ENCODE measurements around the gene PSME1. TPM values are rescaled to one million over a fixed set of nuclear protein-coding genes. Genes with fewer than 3 reads are reported as not detected.
A peak's percentile ranks its signal among the peaks of the same experiment; 100 is the strongest.

Gene PSME1
- total RNA-seq, 4 donors from 2014 or later = 81.0 to 175 (median 131) TPM

DNA sequence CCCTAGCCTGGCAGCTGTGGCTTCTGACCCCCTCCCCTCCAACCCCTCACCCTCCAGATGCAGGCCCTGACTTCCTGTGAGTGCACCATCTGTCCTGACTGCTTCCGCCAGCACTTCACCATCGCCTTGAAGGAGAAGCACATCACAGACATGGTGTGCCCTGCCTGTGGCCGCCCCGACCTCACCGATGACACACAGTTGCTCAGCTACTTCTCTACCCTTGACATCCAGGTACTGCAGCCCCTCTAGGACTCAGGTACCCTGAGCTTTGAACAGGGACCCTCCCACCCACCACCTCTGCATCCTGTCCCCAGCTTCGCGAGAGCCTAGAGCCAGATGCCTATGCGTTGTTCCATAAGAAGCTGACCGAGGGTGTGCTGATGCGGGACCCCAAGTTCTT, 19.1 kb downstream of the PSME1 start:
- intact Hi-C loops (cut with DNase I; ENCODE audit: low total_unique reads) = no loop called here
- no peak overlapping the region for H3K27ac ChIP-seq
- H3K4me3 ChIP-seq = no peak overlapping the region
- TF ChIP-seq, protein P1, sequence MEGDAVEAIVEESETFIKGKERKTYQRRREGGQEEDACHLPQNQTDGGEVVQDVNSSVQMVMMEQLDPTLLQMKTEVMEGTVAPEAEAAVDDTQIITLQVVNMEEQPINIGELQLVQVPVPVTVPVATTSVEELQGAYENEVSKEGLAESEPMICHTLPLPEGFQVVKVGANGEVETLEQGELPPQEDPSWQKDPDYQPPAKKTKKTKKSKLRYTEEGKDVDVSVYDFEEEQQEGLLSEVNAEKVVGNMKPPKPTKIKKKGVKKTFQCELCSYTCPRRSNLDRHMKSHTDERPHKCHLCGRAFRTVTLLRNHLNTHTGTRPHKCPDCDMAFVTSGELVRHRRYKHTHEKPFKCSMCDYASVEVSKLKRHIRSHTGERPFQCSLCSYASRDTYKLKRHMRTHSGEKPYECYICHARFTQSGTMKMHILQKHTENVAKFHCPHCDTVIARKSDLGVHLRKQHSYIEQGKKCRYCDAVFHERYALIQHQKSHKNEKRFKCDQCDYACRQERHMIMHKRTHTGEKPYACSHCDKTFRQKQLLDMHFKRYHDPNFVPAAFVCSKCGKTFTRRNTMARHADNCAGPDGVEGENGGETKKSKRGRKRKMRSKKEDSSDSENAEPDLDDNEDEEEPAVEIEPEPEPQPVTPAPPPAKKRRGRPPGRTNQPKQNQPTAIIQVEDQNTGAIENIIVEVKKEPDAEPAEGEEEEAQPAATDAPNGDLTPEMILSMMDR (IDR thresholded peaks at IDR 0.05) = no peak
- TF ChIP-seq POLR2A (IDR thresholded peaks at IDR 0.05) = no peak
- H3K9me3 ChIP-seq = no peaks in the 10 kb centered on the region
- H3K4me1 ChIP-seq = no peaks in the 10 kb centered on the region
- H3K36me3 ChIP-seq = no peaks in the 10 kb centered on the region
- H3K27me3 ChIP-seq = no peaks in the 10 kb centered on the region
- DNase-seq = no peak

DNA sequence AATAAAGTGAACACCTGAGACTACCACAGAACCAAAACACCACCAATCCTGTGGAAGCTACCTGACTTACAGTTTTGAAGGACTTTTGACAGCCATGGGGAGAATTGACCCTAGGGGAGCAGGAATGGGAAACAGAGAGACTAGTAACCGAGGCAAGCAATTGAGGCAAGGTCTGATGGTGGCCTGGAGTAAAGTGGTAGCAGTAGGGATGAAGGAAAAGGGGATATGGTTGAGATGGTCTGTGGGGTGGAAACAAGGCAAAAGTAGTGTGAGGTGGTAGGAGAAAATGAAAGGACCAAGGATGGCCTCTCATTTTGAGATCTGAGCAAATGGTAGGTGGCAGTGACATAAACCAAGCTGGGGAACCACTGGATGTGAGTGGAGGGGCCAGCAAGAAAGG, 20.8 kb downstream of the PSME1 start:
- Histone ChIP-seq H3K9me3 (no peaks in the 10 kb centered on the region), H3K4me1 (peaks cover 0 to 3% of the 10 kb centered on the region in 2 donors), H3K27ac (no peak overlapping the region), H3K36me3 (no peaks in the 10 kb centered on the region), H3K4me3 (no peak overlapping the region), H3K27me3 (no peaks in the 10 kb centered on the region)
- intact Hi-C loops (cut with DNase I; ENCODE audit: low total_unique reads) = no loop called here
- no peak for DNase-seq
- no peak for TF ChIP-seq POLR2A (IDR thresholded peaks at IDR 0.05)
- TF ChIP-seq, protein P1 (IDR thresholded peaks at IDR 0.05) = no peak

DNA sequence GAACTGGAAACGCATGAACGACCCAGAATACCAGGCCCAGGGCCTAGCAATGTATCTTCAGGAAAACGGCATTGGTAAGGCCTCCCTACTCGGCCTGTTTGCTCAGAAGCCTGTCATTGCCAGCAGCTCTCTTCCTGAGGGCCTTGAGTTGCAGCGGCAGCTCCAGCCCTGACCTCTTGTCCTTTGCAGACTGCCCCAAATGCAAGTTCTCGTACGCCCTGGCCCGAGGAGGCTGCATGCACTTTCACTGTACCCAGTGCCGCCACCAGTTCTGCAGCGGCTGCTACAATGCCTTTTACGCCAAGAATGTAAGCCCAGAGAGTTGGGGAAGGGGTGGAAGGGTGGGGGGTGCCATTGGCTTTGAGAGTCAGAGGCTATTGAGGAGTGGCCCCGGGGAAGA, 21.3 kb downstream of the PSME1 start:
- H3K27me3 ChIP-seq = no peaks in the 10 kb centered on the region
- no peak overlapping the region for H3K27ac ChIP-seq
- DNase-seq = peak in 1 of 2 donors; percentile 11
- H3K36me3 ChIP-seq = no peaks in the 10 kb centered on the region
- TF ChIP-seq POLR2A (IDR thresholded peaks at IDR 0.05) = no peak
- TF ChIP-seq, protein P1 (IDR thresholded peaks at IDR 0.05) = no peak
- H3K9me3 ChIP-seq = no peaks in the 10 kb centered on the region
- H3K4me3 ChIP-seq = no peak overlapping the region
- intact Hi-C loops (cut with DNase I; ENCODE audit: low total_unique reads) = no loop called here
- peaks cover 0 to 7% of the 10 kb centered on the region in 2 donors for H3K4me1 ChIP-seq

DNA sequence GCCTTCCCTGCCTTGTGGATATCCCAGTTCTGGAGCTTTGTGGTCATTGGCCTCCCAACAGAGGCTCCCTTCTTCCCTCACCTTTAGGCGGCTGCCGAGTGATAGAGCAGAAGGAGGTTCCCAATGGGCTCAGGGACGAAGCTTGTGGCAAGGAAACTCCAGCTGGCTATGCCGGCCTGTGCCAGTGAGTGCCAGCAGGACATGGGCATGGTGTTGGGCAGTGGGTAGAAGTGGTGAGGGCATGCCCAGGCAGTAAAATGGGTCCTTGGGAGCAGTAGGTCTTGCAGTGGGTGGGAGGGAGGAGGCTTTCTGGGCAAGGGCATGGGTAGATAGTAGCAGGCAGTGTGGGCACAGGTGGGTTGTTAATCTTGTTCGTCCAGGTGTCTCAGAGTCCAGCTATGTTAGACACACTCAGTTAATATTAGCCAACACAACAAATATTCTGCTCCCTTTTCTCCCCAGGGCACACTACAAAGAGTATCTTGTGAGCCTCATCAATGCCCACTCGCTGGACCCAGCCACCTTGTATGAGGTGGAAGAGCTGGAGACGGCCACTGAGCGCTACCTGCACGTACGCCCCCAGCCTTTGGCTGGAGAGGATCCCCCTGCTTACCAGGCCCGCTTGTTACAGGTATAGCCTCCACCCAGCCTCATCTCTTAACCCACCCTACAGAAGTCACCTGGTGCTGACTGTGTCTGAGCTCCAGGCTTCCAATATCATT, 23.9 kb downstream of the PSME1 start:
- DNase-seq = no peak
- no peaks in the 10 kb centered on the region for H3K36me3 ChIP-seq
- no peak overlapping the region for H3K4me3 ChIP-seq
- H3K27ac ChIP-seq = peak overlapping the region; percentile 88 to 98
- H3K27me3 ChIP-seq = no peaks in the 10 kb centered on the region
- intact Hi-C loops (cut with DNase I; ENCODE audit: low total_unique reads) = no loop called here
- no peak for TF ChIP-seq POLR2A (IDR thresholded peaks at IDR 0.05)
- TF ChIP-seq, protein P1 (IDR thresholded peaks at IDR 0.05) = no peak
- no peaks in the 10 kb centered on the region for H3K9me3 ChIP-seq
- peaks cover 7% of the 10 kb centered on the region in 2 donors for H3K4me1 ChIP-seq

DNA sequence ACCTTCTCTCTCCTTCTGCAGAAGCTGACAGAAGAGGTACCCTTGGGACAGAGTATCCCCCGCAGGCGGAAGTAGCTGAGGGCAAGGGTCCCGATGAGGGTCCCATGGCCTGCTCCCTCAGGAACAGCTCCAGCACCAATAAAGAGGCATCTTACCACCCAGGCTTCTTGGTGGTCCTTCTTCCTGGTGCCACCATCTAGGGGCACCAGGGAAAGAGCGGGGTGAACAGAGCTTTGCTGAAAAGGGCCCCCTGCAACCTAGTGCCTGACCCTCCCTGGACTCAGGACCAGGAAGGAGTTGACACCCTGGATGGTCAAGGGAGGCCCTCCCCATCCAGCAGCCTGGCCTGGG, 24.5 kb downstream of the PSME1 start:
- H3K27me3 ChIP-seq = no peaks in the 10 kb centered on the region
- H3K4me1 ChIP-seq = peaks cover 7% of the 10 kb centered on the region in 2 donors
- peak overlapping the region; percentile 88 to 98 for H3K27ac ChIP-seq
- H3K9me3 ChIP-seq = no peaks in the 10 kb centered on the region
- intact Hi-C loops (cut with DNase I; ENCODE audit: low total_unique reads) = no loop called here
- DNase-seq = no peak
- TF ChIP-seq, protein P1 (IDR thresholded peaks at IDR 0.05) = no peak
- no peak for TF ChIP-seq POLR2A (IDR thresholded peaks at IDR 0.05)
- no peak overlapping the region for H3K4me3 ChIP-seq
- H3K36me3 ChIP-seq = no peaks in the 10 kb centered on the region
